Esophagus mucosa (tissue), 1 donor: ENCODE data around the gene ARFIP2. TPM values are rescaled to one million over a fixed set of nuclear protein-coding genes. Genes with fewer than 3 reads are reported as not detected.

Experiments used
- ATAC-seq: fragments of 200-7000 bp; cut with Tn5 transposase; one replicate; pipeline ENCODE4 v1.9.1; 2020
- total RNA-seq: library from RNA; stranded (reverse); gene quantifications from one replicate; pipeline ENCODE4 v1.2.4, GENCODE V29; 2023
- donor health status: DM: yes; HTN: yes; CAD: no.

ARFIP2 gene
- total RNA-seq, 1 donor from 2014 or later = 36.3 TPM

DNA sequence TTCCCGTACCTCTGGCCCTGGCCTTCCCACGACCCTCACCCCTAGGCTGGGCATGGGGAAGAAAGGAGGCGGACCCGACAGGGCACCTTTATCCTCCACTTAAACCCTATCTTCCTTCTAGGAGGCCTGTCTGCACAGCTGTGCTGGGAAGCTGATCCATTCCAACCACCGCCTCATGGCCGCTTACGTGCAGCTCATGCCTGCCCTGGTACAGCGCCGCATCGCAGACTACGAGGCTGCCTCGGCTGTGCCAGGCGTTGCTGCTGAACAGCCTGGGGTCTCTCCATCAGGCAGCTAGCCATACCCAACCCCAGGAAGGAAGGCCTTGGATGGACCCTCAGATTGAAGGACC lies 769 bp upstream of the ARFIP2 start:
- ATAC-seq = peak; percentile 32

DNA sequence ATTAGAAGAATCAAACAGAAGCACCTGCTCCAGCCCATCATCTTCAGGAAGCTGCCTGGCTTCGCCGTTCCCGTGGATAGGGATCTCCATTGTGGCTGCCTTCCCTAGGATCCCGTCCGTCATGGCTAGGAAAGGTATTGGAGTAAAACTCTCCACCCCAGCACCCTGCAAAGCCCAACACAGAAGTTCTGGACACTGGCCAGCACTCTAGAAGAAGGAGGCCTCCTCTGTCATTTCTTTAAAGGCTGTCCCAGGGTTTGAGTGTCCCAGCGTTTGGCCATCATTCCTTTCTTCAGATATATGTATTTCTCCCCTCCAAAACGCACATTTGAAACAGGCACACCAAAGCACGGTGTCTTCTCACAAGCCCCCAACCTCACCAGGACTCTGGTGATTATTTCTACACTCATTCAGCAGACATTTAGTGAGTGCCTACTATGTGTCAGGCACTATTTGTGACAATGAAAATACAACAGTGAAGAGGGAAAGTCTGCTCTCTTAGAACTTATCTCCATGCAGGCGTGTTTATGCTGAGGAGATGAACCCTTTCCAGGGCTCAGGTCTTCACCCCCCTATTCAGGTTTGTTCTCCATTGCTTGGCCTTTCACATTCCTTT lies 724 bp downstream of the ARFIP2 start:
- no peak for ATAC-seq

DNA sequence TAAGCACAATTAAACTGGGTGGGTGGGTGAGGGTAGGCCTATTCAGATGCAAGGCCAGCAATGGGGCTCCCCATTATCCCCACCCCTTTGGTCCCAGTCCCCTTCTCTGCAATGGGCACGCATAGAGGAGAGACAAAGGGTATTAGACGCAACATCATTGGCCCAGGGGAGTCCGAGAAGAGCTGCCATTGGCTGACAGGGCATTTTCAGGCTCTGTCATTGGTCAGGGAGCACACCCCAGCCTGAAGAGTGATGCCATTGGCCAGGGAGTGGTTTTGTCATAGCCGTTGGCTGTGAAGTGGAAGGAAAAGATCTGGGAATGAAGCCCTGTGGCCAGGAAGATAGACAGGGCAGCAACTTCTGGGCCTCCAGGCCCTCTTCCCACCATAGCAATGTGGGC lies 4.6 kb downstream of the ARFIP2 start:
- no peak for ATAC-seq

DNA sequence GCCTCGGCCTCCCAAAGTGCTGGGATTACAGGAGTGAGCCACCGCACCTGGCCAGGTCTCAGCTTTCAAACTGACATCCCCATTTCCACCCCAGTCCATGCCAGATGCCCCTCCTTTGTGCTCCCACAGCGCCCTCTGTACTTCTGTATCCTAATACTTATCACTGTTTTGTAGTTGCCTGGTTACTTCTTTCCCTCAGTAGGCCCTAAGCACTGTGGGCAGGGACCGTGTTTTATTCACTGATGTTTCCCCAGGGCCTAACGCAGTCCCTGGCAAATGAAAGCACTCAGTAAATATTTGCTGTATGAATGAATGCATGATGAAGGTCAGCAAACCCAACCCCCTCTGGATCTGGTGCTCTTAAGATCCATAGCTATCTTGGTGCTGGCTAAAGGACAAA lies 5.2 kb downstream of the ARFIP2 start:
- ATAC-seq = no peak

DNA sequence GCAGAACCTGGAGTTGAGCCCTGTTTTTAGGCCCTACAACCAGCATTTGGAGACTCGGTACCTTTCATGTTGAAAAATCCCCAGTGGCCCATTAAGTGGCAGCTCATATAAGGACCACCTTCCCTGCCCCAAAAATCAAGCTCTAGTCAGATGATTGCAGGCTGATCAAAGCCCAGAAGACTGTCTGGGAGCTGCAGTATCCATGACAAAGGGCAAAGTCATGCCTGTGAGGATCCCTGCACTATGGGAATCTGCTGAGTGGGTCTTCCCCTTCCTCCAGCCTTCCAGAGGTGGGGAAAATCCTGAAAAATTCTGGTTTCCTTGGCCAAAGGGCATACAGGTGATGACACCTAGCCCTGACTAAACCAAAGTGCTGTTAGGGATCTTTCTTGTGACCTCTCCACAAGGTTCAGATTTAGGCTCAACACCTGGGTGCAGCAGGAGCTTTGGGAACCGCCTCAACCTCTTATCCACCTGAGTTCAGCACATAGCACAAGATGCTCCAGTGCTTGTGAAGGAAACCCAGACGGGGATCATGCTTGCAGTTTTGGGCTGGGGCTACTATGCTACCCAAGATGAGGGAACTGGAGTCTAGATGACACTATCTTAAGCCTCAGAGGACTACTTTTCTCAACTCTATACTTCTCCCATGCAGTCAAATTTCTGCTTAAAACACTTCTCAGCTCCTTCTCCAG lies 6.2 kb downstream of the ARFIP2 start:
- no peak for ATAC-seq

DNA sequence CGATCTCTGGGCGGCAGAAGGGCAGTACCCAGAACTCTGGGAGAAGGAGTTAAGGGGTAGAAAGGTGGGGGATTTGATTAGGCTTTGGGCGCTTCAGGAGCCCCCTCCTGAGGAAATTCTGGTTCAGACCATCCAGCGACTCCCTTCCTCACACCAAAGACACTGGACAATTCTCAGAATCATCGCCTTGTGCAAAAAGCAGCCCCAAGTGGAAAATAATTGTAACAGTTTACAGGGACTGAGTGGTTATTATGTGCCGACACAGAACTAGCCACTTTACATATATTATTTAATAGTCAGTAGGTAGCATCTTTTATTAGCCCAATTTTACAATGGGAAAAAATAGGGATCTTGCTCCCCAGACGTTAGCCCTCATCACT lies 6.7 kb downstream of the ARFIP2 start:
- no peak for ATAC-seq

DNA sequence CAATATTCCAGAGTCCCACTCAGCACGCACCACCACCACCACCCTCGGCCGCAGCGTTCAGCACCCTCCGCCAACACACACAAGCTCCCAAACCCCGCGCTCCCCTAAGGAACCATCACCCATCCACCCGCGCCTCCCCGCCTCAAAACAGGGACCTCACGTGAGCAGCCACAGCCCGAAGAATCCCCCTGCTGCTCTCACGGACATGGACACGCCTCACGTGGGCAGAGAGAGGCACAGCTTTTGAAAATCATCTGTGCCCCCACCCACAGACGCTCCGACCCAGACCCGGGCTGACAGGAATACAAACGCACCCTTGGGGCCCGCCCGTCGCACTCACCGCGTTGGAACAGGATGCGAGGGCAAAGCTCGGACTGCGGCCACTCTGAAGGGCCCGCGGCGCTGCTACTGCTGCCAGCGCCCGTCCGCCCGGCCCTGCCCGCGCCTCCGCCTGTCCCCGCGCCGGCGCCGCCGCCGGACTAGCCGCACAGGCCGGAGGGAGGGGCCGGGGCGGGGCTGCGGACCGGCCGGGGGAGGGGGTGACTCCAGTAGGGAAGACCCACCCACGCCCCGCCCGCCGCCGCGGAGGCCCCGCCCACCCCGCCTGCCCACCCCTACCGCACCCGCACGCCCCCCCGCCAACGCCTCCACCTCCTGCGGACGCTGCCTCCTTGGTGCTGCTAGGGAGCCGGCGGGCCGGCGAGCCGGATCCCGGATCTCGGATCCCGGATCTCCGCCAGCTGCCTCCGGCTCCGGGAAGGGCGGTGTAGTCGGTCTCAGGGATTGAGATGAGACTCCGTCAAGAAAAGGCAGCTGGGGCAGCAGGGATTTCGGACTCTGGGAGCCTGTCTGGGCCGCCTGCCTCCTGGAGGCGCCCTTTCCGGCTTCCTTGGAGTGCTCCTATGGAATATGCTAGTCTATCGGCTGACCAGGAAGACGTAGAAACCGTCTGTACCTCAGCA lies 7.4 kb downstream of the ARFIP2 start, which contains the start of gene TRIM3:
Gene TRIM3, minus strand, starts transcription at position 491 of the 962 bp plus-strand sequence. CDS start 8,246 bp downstream, outside the sequence.
- ATAC-seq = peak; percentile 88

DNA sequence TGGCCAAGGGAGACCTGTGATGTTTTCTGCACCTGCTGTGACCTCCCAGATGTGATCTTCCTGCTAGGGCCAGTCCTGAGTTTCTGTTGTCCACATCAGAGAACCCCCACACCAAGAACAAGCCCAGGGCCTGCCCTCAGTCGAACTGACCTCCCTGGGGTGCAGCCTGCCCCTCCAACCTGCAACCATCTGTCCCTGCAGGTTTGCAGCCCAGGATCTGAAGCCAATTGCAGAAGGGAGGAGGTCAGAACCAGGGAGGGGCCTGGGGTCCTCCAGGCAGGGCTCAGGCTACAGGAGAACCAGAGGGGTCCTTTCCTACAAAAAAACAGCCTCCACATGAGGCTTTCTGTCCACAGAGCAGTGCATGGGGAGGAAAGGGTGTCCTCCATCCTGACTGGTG lies 8.2 kb downstream of the ARFIP2 start:
- ATAC-seq = no peak

DNA sequence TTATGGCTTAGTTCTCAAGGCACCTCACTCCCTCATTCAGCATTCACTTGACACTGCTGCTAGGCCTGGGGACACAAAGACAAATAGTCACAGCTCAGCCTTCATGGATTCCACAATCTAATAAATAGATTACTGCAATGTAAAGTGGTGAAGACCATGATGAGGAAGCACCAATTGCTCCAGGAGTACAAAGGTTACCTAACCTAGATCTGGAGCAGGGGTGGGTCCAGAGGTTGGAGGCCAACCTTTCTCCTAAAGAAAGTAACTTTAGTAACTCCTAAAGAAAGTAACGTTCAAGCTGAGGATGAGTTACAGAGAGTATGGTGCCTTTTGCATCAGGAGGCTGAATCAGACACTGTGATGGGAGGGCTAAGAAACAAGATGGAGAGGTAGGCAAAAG lies 11.5 kb downstream of the ARFIP2 start:
- no peak for ATAC-seq

DNA sequence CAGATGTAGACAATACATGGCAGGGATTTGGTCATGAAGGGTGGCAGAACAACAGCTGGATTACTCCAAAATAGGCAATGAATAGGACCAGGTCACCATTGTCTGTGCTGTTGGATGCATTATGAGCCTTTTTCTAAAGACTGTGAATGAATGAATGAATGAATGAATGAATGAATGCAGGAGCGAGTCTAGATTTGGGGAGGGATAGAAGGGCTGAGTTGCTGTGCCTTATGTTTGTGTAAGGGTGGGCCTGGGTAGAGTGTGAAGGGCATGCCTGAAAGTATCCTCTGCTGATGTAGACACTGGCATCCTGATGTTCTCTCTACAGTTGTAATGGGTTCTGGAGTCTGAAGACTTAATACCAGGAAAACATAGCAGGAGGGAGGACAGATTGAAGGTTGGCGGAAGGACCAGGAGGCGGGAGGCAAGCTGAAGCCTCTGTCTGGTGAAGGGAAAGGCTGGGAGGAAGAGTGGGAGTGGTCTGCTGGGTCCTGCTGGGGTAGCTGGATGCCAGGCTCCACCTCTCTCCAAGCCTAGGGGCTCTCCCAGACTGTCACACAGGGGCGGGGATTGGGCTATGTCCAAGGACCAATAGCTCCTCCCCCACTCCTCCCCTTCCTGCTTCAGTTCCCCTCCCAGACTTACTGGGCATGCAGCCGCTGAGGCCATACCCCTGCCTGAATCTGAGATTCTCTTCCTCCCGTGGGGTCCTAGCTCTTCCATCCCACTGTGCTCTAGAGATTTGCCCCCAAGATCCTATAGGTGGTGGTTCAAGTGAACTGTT lies 12.2 kb downstream of the ARFIP2 start:
- ATAC-seq = peak; percentile 62

DNA sequence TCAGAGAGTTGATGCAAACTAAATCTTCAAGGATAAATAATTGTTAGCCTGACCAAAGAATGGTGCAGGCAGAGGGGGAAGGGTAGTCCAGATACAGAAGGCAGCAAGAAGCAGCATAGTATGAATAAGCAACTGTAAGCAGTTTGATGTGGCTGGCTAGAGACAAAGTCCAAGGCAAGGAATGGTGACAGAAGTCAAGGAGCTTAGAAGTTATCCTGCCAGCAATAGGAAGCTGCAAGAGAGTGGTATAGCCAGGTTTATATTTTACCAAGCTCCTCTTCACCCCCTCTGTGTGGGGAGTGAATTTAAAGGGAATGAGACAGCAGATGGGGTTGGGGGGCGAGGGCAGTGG lies 22.1 kb downstream of the ARFIP2 start:
- no peak for ATAC-seq

DNA sequence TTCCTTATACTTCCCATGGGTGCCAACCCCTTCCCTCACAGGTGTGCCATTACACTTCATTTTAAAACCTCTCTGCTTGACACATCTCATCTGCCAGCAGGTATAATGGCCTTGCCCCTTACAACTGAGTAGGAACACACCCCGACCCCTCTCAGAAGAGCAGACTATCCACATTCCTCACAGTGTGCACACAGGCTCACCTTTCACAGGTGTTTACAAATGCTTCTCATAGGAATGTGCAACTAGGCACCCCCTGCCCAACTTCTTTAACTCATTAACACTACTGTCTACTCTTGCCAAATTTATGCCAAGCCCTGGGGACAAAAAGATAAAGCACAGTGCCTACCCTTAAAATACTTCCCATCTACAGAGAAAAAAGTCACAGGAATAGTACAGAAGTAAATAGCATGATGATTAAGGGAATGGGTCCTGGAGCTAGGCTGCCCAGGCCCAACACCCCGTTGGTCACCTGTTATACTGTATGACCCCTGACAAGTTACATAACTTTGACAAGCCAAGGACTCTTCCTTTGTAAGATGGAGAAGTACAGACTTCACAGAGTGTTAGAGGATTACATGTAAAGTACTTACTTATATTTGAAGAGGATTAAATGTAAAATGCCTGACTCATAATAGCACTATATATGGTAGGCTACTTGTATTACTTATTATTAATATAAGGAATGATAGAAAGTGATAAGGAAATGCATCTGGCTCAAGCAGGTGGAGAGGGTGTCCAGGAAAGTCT lies 22.6 kb downstream of the ARFIP2 start:
- peak; percentile 62 for ATAC-seq

DNA sequence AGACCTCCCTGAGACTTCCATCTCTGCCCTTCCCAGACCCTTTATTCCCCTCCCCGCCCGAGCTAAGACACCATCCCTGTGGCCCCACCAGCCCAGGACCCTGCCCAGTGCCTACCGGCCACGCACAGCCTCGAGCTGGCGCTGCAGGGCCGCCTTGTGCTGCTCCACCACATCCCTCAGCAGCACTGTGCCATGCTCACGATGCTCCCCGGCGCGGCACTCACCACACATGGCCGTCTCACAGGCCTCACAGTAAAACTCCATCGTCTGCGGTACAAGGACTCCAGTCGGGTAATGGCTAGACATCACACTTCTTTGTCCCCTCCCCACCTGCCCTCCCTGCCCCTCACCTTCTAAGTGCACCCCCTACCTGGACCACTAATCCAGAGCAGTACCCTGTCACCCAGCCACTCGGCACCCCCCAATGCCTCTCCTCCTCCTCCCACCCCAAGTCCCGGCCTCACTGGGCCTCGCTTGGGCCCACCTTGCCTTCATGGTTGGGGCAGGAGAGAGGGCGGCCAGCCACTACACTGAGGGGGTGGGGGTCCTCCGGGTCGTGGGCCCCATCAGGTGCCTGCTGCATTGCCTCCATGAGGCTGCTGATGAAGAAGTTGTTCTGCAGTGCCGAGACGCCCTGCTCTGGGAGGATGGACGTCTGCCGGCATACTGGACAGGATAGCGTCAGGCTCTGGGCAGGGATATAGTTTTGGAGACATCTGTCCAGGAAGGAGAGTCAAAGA lies 23.4 kb downstream of the ARFIP2 start:
- peak; percentile 15 for ATAC-seq

DNA sequence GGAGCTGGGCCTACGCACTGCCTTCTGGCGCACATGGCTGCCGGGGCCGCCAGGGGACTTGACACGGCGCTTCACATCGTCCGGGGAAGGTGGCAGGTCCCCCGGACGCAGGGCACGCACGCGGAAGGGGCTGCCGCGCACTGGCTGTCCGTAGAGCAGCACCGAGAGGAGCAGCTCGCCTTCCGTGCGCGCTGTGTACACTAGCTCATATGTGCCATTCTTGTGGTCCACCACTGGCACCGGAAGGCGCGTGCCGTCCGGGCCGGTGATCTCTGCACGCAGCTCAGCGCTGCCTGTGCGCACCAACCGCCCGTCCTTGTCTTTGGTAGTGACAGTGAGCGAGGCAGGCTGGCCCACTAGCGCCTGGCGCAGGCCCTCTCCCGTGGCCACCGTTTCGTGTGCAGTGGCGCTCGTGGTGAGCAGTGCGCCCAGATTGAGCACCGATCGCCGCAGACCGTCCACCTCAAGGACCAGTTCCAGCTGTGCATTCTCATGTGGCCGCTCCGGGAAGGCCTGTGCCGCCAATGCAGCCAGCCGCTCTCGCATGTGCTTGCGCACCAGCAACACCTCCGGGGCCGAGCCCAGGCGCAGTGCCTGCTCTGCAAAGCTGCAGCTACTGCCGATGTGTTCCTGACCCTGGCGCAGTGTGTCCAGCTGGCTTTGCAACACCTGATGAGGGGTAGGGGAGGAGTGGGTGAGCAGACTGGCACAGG lies 24.6 kb downstream of the ARFIP2 start:
- ATAC-seq = no peak

DNA sequence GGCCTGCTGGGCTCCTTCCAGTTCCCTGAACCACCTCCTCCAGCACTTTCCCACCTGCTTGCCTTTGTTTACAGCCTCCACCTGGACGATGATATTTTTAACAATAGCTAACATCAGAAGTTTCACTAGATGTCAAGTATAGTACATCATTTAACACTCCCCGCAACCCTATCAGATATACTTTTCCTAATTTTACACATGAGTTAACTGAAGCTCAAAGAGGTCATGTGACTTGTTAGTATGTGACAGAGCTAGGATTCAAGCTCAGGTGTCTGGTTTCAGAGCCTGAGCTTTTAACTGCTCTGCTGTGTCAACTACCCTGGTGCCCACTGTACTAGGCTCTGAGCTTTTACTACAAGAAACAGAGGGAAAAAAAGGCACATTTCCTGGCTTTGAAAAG lies 26.1 kb downstream of the ARFIP2 start:
- no peak for ATAC-seq

DNA sequence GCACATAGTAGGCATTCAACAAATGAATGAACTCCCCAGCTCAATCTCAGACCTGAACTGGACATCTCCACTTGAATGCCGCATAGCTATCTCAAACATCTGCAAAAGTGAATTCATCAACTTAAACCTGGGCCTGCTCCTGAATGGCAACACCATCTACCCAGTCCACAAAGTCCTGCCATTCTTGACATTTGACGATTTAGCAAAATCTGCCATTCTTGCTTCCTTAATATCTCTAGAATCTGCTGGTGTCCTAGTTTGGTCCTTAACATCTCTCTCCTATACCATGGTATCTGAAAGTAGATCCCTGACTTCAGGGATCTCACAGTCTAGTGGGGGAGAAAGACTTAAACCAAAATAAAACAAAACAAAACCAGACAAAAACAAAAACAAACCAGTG lies 28.0 kb downstream of the ARFIP2 start:
- ATAC-seq = no peak

DNA sequence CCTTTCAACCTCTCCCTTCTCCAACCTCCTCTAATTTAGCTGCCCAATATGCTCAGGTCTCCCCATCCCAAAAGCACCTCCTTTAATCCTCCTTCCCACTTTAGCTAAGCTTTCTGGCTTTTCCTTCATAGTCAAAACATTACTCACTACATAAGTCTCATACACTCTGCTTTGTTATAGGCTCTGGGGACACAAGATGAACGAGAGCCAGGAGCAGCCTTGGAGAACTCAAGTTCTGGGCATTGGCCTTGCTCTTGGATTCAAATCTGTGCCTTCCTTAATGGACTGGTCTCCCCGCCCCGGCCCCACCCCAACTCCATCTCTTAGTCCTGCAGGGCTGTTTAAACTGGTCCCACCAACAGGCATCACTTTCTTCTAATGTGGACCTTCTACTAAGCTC lies 28.9 kb downstream of the ARFIP2 start:
- no peak for ATAC-seq

DNA sequence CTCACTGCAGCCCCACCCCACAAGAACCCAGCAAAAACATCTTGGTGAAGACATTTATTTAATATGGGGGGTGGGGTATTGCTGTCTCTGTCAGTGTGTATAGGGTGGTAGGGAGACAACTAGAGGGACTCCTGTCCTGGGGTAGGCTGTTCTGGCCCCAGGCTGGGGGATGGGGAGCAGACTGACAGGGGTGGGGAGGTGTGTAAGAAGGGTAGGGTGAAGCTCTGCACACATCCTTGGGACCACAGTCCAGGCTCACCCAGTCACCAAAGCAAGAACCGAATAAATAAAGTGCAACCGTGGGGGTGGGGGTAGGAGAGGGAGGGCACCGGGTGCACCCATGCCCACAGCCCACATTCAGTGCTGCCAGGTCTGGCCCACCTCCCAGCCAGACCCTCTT lies 32.6 kb downstream of the ARFIP2 start:
- ATAC-seq = no peak

DNA sequence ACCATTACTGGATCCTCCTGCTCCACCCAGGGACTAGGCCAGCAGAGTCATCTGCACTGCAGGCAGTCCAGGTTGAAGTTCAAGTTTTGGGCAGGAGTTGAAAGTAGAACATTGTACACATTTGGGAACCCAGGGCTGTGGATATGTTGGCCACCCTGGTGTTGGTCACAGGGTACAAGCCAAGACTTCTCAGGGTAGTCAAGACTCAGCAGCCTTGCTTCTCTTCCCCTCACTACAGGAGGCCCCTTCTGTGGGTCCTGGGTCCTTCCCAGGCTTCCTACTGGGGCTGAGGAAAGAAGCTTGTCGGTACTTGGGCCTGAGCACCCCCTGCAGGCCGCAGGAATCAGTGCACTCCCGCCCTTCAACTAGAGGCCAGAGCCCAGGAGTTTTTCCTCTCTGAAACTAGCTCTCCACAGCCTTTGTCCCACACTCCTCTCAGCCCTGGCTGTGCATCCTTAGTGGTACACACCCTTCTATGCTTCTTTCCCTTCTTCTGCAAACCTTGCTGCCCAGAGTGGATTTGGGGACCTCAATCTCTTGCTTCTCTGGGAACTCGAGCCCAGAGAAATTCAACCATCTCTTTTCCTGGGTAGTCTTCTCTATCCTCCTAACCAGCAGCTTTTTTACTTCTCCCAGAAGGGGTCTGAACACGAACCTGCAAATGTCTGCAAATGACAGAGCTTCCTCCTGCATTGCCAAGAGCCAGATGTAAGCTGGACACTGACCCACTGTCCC lies 37.7 kb downstream of the ARFIP2 start:
- peak; percentile 75 for ATAC-seq

DNA sequence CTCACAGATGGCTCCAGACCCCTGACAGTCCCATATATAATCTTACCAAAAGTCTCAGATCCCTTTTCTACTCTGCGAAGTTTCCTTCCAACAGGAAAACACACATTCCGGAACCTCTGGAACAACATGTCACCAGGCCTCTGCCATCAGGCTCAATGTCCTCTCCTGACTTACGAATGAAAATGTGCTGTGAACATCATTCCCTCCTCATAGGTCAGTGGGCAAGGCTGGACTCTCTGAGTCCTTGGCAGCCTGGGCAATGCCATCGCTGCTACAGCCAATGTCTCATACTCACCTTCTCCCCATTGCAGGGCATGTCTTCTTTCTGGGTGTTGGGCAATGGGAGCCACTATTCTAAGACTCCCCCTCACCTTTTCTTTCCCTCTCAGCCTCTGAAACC lies 38.7 kb downstream of the ARFIP2 start:
- no peak for ATAC-seq
